NCI-H1092 (cell line): ENCODE data around the gene SLC6A6.
A peak's percentile ranks its signal among the peaks of the same experiment; 100 is the strongest.

Experiments
- DNase-seq: peaks from one replicate; lab custom pipeline; 2025; lab: John Stamatoyannopoulos, UW

Gene SLC6A6

GRCh38 chr3:14402304-14402811 lies at the start of gene SLC6A6:
Gene SLC6A6 (plus strand): TSS chr3:14402606. CDS start chr3:14443635, 41,029 bp downstream.
- peak; percentile 92 for DNase-seq

GRCh38 chr3:14353502-14353901 lies 48.9 kb upstream of the SLC6A6 start:
- DNase-seq: no peak

GRCh38 chr3:14357463-14357862 lies 44.9 kb upstream of the SLC6A6 start:
- DNase-seq: no peak

- DNase-seq: peak; percentile 4
Measured at GRCh38 chr3:14358426-14359211, 43.8 kb upstream of the SLC6A6 start.

GRCh38 chr3:14359348-14359747 lies 43.1 kb upstream of the SLC6A6 start:
- DNase-seq: no peak

GRCh38 chr3:14360123-14360881 lies 42.1 kb upstream of the SLC6A6 start:
- DNase-seq: no peak

GRCh38 chr3:14361068-14361677 lies 41.2 kb upstream of the SLC6A6 start:
- DNase-seq: no peak

GRCh38 chr3:14362890-14363289 lies 39.5 kb upstream of the SLC6A6 start:
- DNase-seq: no peak

GRCh38 chr3:14363379-14363778 lies 39.0 kb upstream of the SLC6A6 start:
- DNase-seq: no peak

- DNase-seq: no peak
Measured at GRCh38 chr3:14363991-14364390, 38.4 kb upstream of the SLC6A6 start.

- DNase-seq: no peak
Measured at GRCh38 chr3:14364580-14365292, 37.7 kb upstream of the SLC6A6 start.

- DNase-seq: no peak
Measured at GRCh38 chr3:14366248-14366647, 36.2 kb upstream of the SLC6A6 start.

GRCh38 chr3:14366915-14367823 lies 35.2 kb upstream of the SLC6A6 start:
- no peak for DNase-seq

GRCh38 chr3:14368146-14368545 lies 34.3 kb upstream of the SLC6A6 start:
- no peak for DNase-seq

- no peak for DNase-seq
Measured at GRCh38 chr3:14368885-14369284, 33.5 kb upstream of the SLC6A6 start.

GRCh38 chr3:14369675-14370669 lies 32.4 kb upstream of the SLC6A6 start:
- no peak for DNase-seq

GRCh38 chr3:14370720-14371572 lies 31.5 kb upstream of the SLC6A6 start:
- no peak for DNase-seq

- peak; percentile 72 for DNase-seq
Measured at GRCh38 chr3:14371573-14372474, 30.6 kb upstream of the SLC6A6 start.
